ENCODE measurements around the gene GCSH. TPM values are rescaled to one million over a fixed set of nuclear protein-coding genes. Genes with fewer than 3 reads are reported as not detected.

GCSH gene
- total RNA-seq, 2 experiments from 2014 or later, result 29.4 to 30.8 TPM

- POLR2A ChIA-PET, result no interaction called here
- CTCF ChIA-PET, result no interaction called here
These were observed 34.2 kb downstream of the GCSH start for GRCh38 chr16:81061871-81062608.

- POLR2A ChIA-PET, result no interaction called here
These were observed 34.9 kb downstream of the GCSH start for GRCh38 chr16:81061307-81061640.

GRCh38 chr16:81060576-81061306 lies 35.5 kb downstream of the GCSH start:
- CTCF ChIA-PET, result no interaction called here
- POLR2A ChIA-PET, result no interaction called here

More at GRCh38 chr16:81061307-81061640, 34.9 kb downstream of the GCSH start:
- CTCF ChIA-PET, result no interaction called here

- ChIA-PET POLR2A (no interaction called here), CTCF (no interaction called here)
These were observed 42.4 kb downstream of the GCSH start for GRCh38 chr16:81053761-81054160.

GRCh38 chr16:81042821-81043220 lies 53.4 kb downstream of the GCSH start:
- POLR2A ChIA-PET, result no interaction called here

GRCh38 chr16:81041696-81042095 lies 54.5 kb downstream of the GCSH start:
- CTCF ChIA-PET, result no interaction called here

More at GRCh38 chr16:81042821-81043220, 53.4 kb downstream of the GCSH start:
- CTCF ChIA-PET, result no interaction called here

GRCh38 chr16:81040842-81041241 lies 55.4 kb downstream of the GCSH start:
- ChIA-PET POLR2A (no interaction called here), CTCF (no interaction called here)

More at GRCh38 chr16:81041696-81042095, 54.5 kb downstream of the GCSH start:
- POLR2A ChIA-PET, result no interaction called here

GRCh38 chr16:81040131-81040530 lies 56.1 kb downstream of the GCSH start:
- CTCF ChIA-PET, result no interaction called here
- POLR2A ChIA-PET, result no interaction called here

GRCh38 chr16:81036751-81037350 lies 59.3 kb downstream of the GCSH start:
- CTCF ChIA-PET, result interaction anchor here (0.6 to 3.6 kb wide), 3 partner anchors 8 to 1420 kb away, joined by 3 to 22 read pairs (median 8); no protein-coding TSS in a partner anchor
- POLR2A ChIA-PET, result interaction anchor here (1.0 to 1.2 kb wide), 3 partner anchors 32 to 41 kb away, joined by 4 read pairs; partner anchors contain the start of gene C16orf46

- POLR2A ChIA-PET, result interaction anchor here (0.8 to 1.2 kb wide), 4 partner anchors 31 to 42 kb away, joined by 3 to 4 read pairs (median 4); partner anchors contain the start of gene C16orf46
These were observed 60.0 kb downstream of the GCSH start for GRCh38 chr16:81035975-81036750.

GRCh38 chr16:81035398-81035974 lies 60.7 kb downstream of the GCSH start, which contains the start of gene ATMIN:
Gene ATMIN, plus strand, starts transcription at chr16:81035842. Its CDS starts 29 bp downstream, at chr16:81035871.
- ChIA-PET POLR2A (interaction anchor here (0.8 to 1.1 kb wide), 2 partner anchors 30 to 38 kb away, joined by 3 to 4 read pairs; no protein-coding TSS in a partner anchor), CTCF (interaction anchor here (0.7 to 3.6 kb wide), 11 partner anchors 9 to 62 kb away, joined by 3 to 22 read pairs (median 5); partner anchors contain the start of gene C16orf46)

More at GRCh38 chr16:81035975-81036750, 60.0 kb downstream of the GCSH start:
- CTCF ChIA-PET, result interaction anchor here (0.6 to 3.6 kb wide), 12 partner anchors 9 to 1419 kb away, joined by 3 to 22 read pairs (median 4); partner anchors contain the start of gene C16orf46

Other genes starting within 250 kb of the GCSH start
- 100 to 1,000 TPM; 129 to 139 TPM for gene CMC2, start 89.5 kb downstream of the GCSH start, total RNA-seq
- 10 to 100 TPM; 52.7 to 54.8 TPM for gene CENPN, start 89.2 kb downstream of the GCSH start, total RNA-seq
- gene ATMIN, start 60.6 kb downstream of the GCSH start, total RNA-seq, result 10 to 100 TPM; 25.4 to 27.3 TPM
- gene C16orf46, start 19.2 kb downstream of the GCSH start, total RNA-seq, result under 1 TPM; 0.38 to 0.51 TPM
- gene BCO1, start 142.3 kb upstream of the GCSH start, total RNA-seq, result not detected
- gene GAN, start 218.6 kb upstream of the GCSH start, total RNA-seq, result 10 to 100 TPM; 11.0 to 11.8 TPM